ENCODE data around the gene SLC29A1.

GRCh38 chr6:44269921-44270525, 46.6 kb downstream of the SLC29A1 start, which contains the start of gene TMEM151B:
- TF ChIP-seq USF2 (IDR thresholded peaks at IDR 0.05) = no peak
- no peak for TF ChIP-seq FOSL2 (IDR thresholded peaks at IDR 0.05)
- no peak for TF ChIP-seq FOSL2 (CRISPR knock-in tag; IDR thresholded peaks at IDR 0.05)
- no peak for TF ChIP-seq CTCF (IDR thresholded peaks at IDR 0.05)
- no peak for TF ChIP-seq ELK1 (IDR thresholded peaks at IDR 0.05; ENCODE audit: low read depth, low read length)
- no peak for TF ChIP-seq BCL3 (IDR thresholded peaks at IDR 0.05)
- no peak for TF ChIP-seq CBX8 (IDR thresholded peaks at IDR 0.05)
- no peak for TF ChIP-seq ZFP36 (IDR thresholded peaks at IDR 0.05; ENCODE audit: borderline replicate concordance, partially characterized antibody)
